PC-3 (cell line): Measurements from ENCODE around the gene SLC5A6.

ENCODE experiments used
- CTCF ChIP-seq: fragments of 300-600 bp; sonication (generic); conservative IDR thresholded peaks from 2 replicates; pipeline ENCODE4 v1.5.1; 2017; ENCODE audit warnings: antibody characterized with exemption, low read depth, mild to moderate bottlenecking, low read length
- EZH2 ChIP-seq: fragments of 300-600 bp; sonication (generic); IDR thresholded peaks from one replicate; pipeline ENCODE4 v1.6.1; 2017; ENCODE audit warnings: antibody characterized with exemption, mild to moderate bottlenecking, low read length; ENCODE audit not compliant: unreplicated experiment

- no peak for TF ChIP-seq CTCF
- no peak for TF ChIP-seq EZH2
Measured at GRCh38 chr2:27170581-27171337, 41.3 kb downstream of the SLC5A6 start.
